ENCODE data around the gene OSBPL10.

Gene OSBPL10

GRCh38 chr3:31735667-31736066 lies 245.4 kb downstream of the OSBPL10 start:
- Mint-ChIP-seq H3K27ac (no peak overlapping the region), H3K27me3 (no peaks in the 10 kb centered on the region), H3K36me3 (ENCODE audit: low read depth) (no peaks in the 10 kb centered on the region), H3K9me3 (no peaks in the 10 kb centered on the region), H3K4me1 (no peaks in the 10 kb centered on the region), H3K4me3 (no peak overlapping the region)
- no peak for ATAC-seq
- no peak for DNase-seq

GRCh38 chr3:31733234-31733667 lies 247.8 kb downstream of the OSBPL10 start:
- no peaks in the 10 kb centered on the region for H3K27me3 Mint-ChIP-seq
- DNase-seq (no peak), ATAC-seq (no peak)
- H3K4me3 Mint-ChIP-seq: no peak overlapping the region
- H3K27ac Mint-ChIP-seq: no peak overlapping the region
- H3K4me1 Mint-ChIP-seq: no peaks in the 10 kb centered on the region
- no peaks in the 10 kb centered on the region for H3K36me3 Mint-ChIP-seq (ENCODE audit: low read depth)
- no peaks in the 10 kb centered on the region for H3K9me3 Mint-ChIP-seq

GRCh38 chr3:31732548-31732947 lies 248.5 kb downstream of the OSBPL10 start:
- no peaks in the 10 kb centered on the region for H3K9me3 Mint-ChIP-seq
- ATAC-seq (no peak), DNase-seq (no peak)
- no peak overlapping the region for H3K27ac Mint-ChIP-seq
- H3K4me3 Mint-ChIP-seq: no peak overlapping the region
- no peaks in the 10 kb centered on the region for H3K4me1 Mint-ChIP-seq
- no peaks in the 10 kb centered on the region for H3K27me3 Mint-ChIP-seq
- no peaks in the 10 kb centered on the region for H3K36me3 Mint-ChIP-seq (ENCODE audit: low read depth)

GRCh38 chr3:31729573-31729972 lies 251.5 kb downstream of the OSBPL10 start:
- H3K4me1 Mint-ChIP-seq: no peaks in the 10 kb centered on the region

GRCh38 chr3:31729082-31729481 lies 252.0 kb downstream of the OSBPL10 start:
- Mint-ChIP-seq H3K27ac (no peak overlapping the region), H3K4me3 (no peak overlapping the region), H3K27me3 (no peaks in the 10 kb centered on the region), H3K4me1 (no peaks in the 10 kb centered on the region), H3K36me3 (ENCODE audit: low read depth) (no peaks in the 10 kb centered on the region), H3K9me3 (no peaks in the 10 kb centered on the region)
- ATAC-seq (no peak), DNase-seq (no peak)

More at GRCh38 chr3:31729573-31729972, 251.5 kb downstream of the OSBPL10 start:
- Mint-ChIP-seq H3K4me3 (no peak overlapping the region), H3K9me3 (no peaks in the 10 kb centered on the region), H3K36me3 (ENCODE audit: low read depth) (no peaks in the 10 kb centered on the region), H3K27me3 (no peaks in the 10 kb centered on the region), H3K27ac (no peak overlapping the region)
- ATAC-seq (no peak), DNase-seq (no peak)

GRCh38 chr3:31728403-31728802 lies 252.7 kb downstream of the OSBPL10 start:
- Mint-ChIP-seq H3K27ac (no peak overlapping the region), H3K9me3 (no peaks in the 10 kb centered on the region), H3K27me3 (no peaks in the 10 kb centered on the region), H3K4me3 (no peak overlapping the region), H3K4me1 (no peaks in the 10 kb centered on the region), H3K36me3 (ENCODE audit: low read depth) (no peaks in the 10 kb centered on the region)
- no peak for DNase-seq
- ATAC-seq: no peak

GRCh38 chr3:31725976-31726375 lies 255.1 kb downstream of the OSBPL10 start:
- Mint-ChIP-seq H3K9me3 (no peaks in the 10 kb centered on the region), H3K4me1 (no peaks in the 10 kb centered on the region), H3K4me3 (no peak overlapping the region), H3K27ac (no peak overlapping the region), H3K27me3 (no peaks in the 10 kb centered on the region), H3K36me3 (ENCODE audit: low read depth) (no peaks in the 10 kb centered on the region)
- DNase-seq (no peak), ATAC-seq (no peak)

- Mint-ChIP-seq H3K36me3 (ENCODE audit: low read depth) (no peaks in the 10 kb centered on the region), H3K4me3 (no peak overlapping the region), H3K27me3 (no peaks in the 10 kb centered on the region), H3K9me3 (no peaks in the 10 kb centered on the region), H3K27ac (no peak overlapping the region), H3K4me1 (no peaks in the 10 kb centered on the region)
- no peak for DNase-seq
- no peak for ATAC-seq
These were observed 255.5 kb downstream of the OSBPL10 start for GRCh38 chr3:31725568-31725967.

GRCh38 chr3:31724651-31725050 lies 256.4 kb downstream of the OSBPL10 start:
- H3K36me3 Mint-ChIP-seq (ENCODE audit: low read depth): no peaks in the 10 kb centered on the region
- no peaks in the 10 kb centered on the region for H3K27me3 Mint-ChIP-seq
- H3K9me3 Mint-ChIP-seq: no peaks in the 10 kb centered on the region
- H3K4me3 Mint-ChIP-seq: no peak overlapping the region
- DNase-seq (no peak), ATAC-seq (peak; percentile 28)
- H3K4me1 Mint-ChIP-seq: no peaks in the 10 kb centered on the region
- no peak overlapping the region for H3K27ac Mint-ChIP-seq

- Mint-ChIP-seq H3K9me3 (no peaks in the 10 kb centered on the region), H3K36me3 (ENCODE audit: low read depth) (no peaks in the 10 kb centered on the region), H3K4me1 (no peaks in the 10 kb centered on the region), H3K27me3 (no peaks in the 10 kb centered on the region), H3K4me3 (no peak overlapping the region), H3K27ac (no peak overlapping the region)
- ATAC-seq (no peak), DNase-seq (no peak)
These were observed 256.9 kb downstream of the OSBPL10 start for GRCh38 chr3:31724116-31724515.

- Mint-ChIP-seq H3K27ac (no peak overlapping the region), H3K27me3 (no peaks in the 10 kb centered on the region), H3K36me3 (ENCODE audit: low read depth) (no peaks in the 10 kb centered on the region), H3K4me1 (no peaks in the 10 kb centered on the region), H3K4me3 (no peak overlapping the region), H3K9me3 (no peaks in the 10 kb centered on the region)
- no peak for ATAC-seq
- DNase-seq: no peak
These were observed 257.4 kb downstream of the OSBPL10 start for GRCh38 chr3:31723701-31724100.

GRCh38 chr3:31721676-31722075 lies 259.4 kb downstream of the OSBPL10 start:
- no peak overlapping the region for H3K27ac Mint-ChIP-seq
- H3K9me3 Mint-ChIP-seq: no peaks in the 10 kb centered on the region

GRCh38 chr3:31714495-31715280 lies 266.4 kb downstream of the OSBPL10 start:
- Mint-ChIP-seq H3K27me3 (no peaks in the 10 kb centered on the region), H3K4me1 (peaks cover 3% of the 10 kb centered on the region), H3K4me3 (no peak overlapping the region), H3K36me3 (ENCODE audit: low read depth) (no peaks in the 10 kb centered on the region), H3K27ac (no peak overlapping the region), H3K9me3 (no peaks in the 10 kb centered on the region)
- no peak for ATAC-seq
- DNase-seq: no peak

More at GRCh38 chr3:31721676-31722075, 259.4 kb downstream of the OSBPL10 start:
- no peaks in the 10 kb centered on the region for H3K36me3 Mint-ChIP-seq (ENCODE audit: low read depth)
- H3K27me3 Mint-ChIP-seq: no peaks in the 10 kb centered on the region
- DNase-seq: no peak
- no peaks in the 10 kb centered on the region for H3K4me1 Mint-ChIP-seq
- H3K4me3 Mint-ChIP-seq: no peak overlapping the region
- no peak for ATAC-seq

- no peak overlapping the region for H3K27ac Mint-ChIP-seq
- H3K4me1 Mint-ChIP-seq: peaks cover 3% of the 10 kb centered on the region
- no peak overlapping the region for H3K4me3 Mint-ChIP-seq
- no peaks in the 10 kb centered on the region for H3K27me3 Mint-ChIP-seq
- no peak for DNase-seq
- no peak for ATAC-seq
- no peaks in the 10 kb centered on the region for H3K9me3 Mint-ChIP-seq
- H3K36me3 Mint-ChIP-seq (ENCODE audit: low read depth): no peaks in the 10 kb centered on the region
These were observed 267.2 kb downstream of the OSBPL10 start for GRCh38 chr3:31713816-31714215.

GRCh38 chr3:31710123-31710803 lies 270.8 kb downstream of the OSBPL10 start:
- no peaks in the 10 kb centered on the region for H3K9me3 Mint-ChIP-seq
- no peak overlapping the region for H3K4me3 Mint-ChIP-seq
- no peak overlapping the region for H3K27ac Mint-ChIP-seq
- DNase-seq (no peak), ATAC-seq (no peak)
- H3K4me1 Mint-ChIP-seq: peaks cover 3% of the 10 kb centered on the region
- no peaks in the 10 kb centered on the region for H3K27me3 Mint-ChIP-seq
- H3K36me3 Mint-ChIP-seq (ENCODE audit: low read depth): no peaks in the 10 kb centered on the region
